ENCODE data around the gene ARHGEF11.

GRCh38 chr1:156909671-156910070, 135.9 kb downstream of the ARHGEF11 start:
- TF ChIP-seq, protein P1, sequence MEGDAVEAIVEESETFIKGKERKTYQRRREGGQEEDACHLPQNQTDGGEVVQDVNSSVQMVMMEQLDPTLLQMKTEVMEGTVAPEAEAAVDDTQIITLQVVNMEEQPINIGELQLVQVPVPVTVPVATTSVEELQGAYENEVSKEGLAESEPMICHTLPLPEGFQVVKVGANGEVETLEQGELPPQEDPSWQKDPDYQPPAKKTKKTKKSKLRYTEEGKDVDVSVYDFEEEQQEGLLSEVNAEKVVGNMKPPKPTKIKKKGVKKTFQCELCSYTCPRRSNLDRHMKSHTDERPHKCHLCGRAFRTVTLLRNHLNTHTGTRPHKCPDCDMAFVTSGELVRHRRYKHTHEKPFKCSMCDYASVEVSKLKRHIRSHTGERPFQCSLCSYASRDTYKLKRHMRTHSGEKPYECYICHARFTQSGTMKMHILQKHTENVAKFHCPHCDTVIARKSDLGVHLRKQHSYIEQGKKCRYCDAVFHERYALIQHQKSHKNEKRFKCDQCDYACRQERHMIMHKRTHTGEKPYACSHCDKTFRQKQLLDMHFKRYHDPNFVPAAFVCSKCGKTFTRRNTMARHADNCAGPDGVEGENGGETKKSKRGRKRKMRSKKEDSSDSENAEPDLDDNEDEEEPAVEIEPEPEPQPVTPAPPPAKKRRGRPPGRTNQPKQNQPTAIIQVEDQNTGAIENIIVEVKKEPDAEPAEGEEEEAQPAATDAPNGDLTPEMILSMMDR (conservative IDR thresholded peaks at IDR 0.05; ENCODE audit: low read length), result no peak
- no peak for TF ChIP-seq EZH2phosphoT487 (IDR thresholded peaks at IDR 0.05; ENCODE audit: borderline replicate concordance)
